Nephron (organoid): ENCODE data around the gene PSMD11.

Source experiments
- H3K27ac Mint-ChIP-seq, 3 experiments: 2 replicates each; pipeline ENCODE4 v1.8.0; 2020; ENCODE audit warnings: mixed read lengths in 3 of 3, mild to moderate bottlenecking in 2 of 3, moderate library complexity in 1 of 3
- H3K27me3 Mint-ChIP-seq: 2 replicates; pipeline ENCODE4 v1.8.0; 2021; ENCODE audit warnings: low read depth, mild to moderate bottlenecking, moderate library complexity, mixed read lengths
- H3K36me3 Mint-ChIP-seq: 2 replicates; pipeline ENCODE4 v1.8.0; 2020; ENCODE audit warnings: low read depth, mixed read lengths
- H3K4me1 Mint-ChIP-seq: 2 replicates; pipeline ENCODE4 v1.8.0; 2020; ENCODE audit warnings: mixed read lengths
- H3K4me3 Mint-ChIP-seq, 3 experiments: 2 replicates each; pipeline ENCODE4 v1.8.0; 2020; ENCODE audit warnings: mild to moderate bottlenecking in 3 of 3, mixed read lengths in 3 of 3, moderate library complexity in 2 of 3
- H3K9me3 Mint-ChIP-seq: 2 replicates; pipeline ENCODE4 v1.8.0; 2020; ENCODE audit warnings: mixed read lengths
- CTCF ChIP-seq, 3 experiments: fragments of 200-600 bp; sonication (generic); IDR thresholded peaks; one replicate each; pipeline ENCODE4 v1.5.0; 2021; ENCODE audit warnings: antibody characterized with exemption in 3 of 3; ENCODE audit not compliant: unreplicated experiment in 3 of 3

Gene PSMD11

GRCh38 chr17:32488604-32489180 is 44.4 kb downstream of the PSMD11 start:
- Mint-ChIP-seq H3K4me3 (peak overlapping the region; percentile 81 to 93 (median 89)), H3K36me3 (peaks cover 16% of the 10 kb centered on the region), H3K4me1 (peaks cover 65% of the 10 kb centered on the region), H3K27me3 (peaks cover 3% of the 10 kb centered on the region), H3K27ac (no peak overlapping the region), H3K9me3 (no peaks in the 10 kb centered on the region)
- no peak for TF ChIP-seq CTCF (IDR thresholded peaks at IDR 0.05; ENCODE audit: unreplicated experiment in 3 of 3)

GRCh38 chr17:32489320-32490100 is 45.2 kb downstream of the PSMD11 start:
- Mint-ChIP-seq H3K36me3 (peaks cover 16% of the 10 kb centered on the region), H3K27me3 (peaks cover 3% of the 10 kb centered on the region), H3K4me3 (peak overlapping the region; percentile 81 to 93 (median 89)), H3K4me1 (peaks cover 57% of the 10 kb centered on the region), H3K9me3 (no peaks in the 10 kb centered on the region), H3K27ac (no peak overlapping the region)
- TF ChIP-seq CTCF (IDR thresholded peaks at IDR 0.05; ENCODE audit: unreplicated experiment in 3 of 3), result no peak

- Mint-ChIP-seq H3K4me1 (peaks cover 57% of the 10 kb centered on the region), H3K4me3 (peak overlapping the region; percentile 21 to 93 (median 89)), H3K27me3 (peaks cover 3% of the 10 kb centered on the region), H3K27ac (no peak overlapping the region), H3K9me3 (no peaks in the 10 kb centered on the region), H3K36me3 (peaks cover 16% of the 10 kb centered on the region)
- TF ChIP-seq CTCF (IDR thresholded peaks at IDR 0.05; ENCODE audit: unreplicated experiment in 3 of 3), result no peak
Observed at GRCh38 chr17:32490101-32490482, 45.8 kb downstream of the PSMD11 start.

- H3K36me3 Mint-ChIP-seq, result peaks cover 16% of the 10 kb centered on the region
- H3K4me1 Mint-ChIP-seq, result peaks cover 58% of the 10 kb centered on the region
- peaks cover 3% of the 10 kb centered on the region for H3K27me3 Mint-ChIP-seq
- TF ChIP-seq CTCF (IDR thresholded peaks at IDR 0.05; ENCODE audit: unreplicated experiment in 3 of 3), result no peak
- H3K9me3 Mint-ChIP-seq, result no peaks in the 10 kb centered on the region
- H3K27ac Mint-ChIP-seq, result peak overlapping the region in 1 of 3 experiments; percentile 30
- peak overlapping the region in 2 of 3 experiments; percentile 46 to 66 for H3K4me3 Mint-ChIP-seq
Observed at GRCh38 chr17:32491371-32492263, 47.3 kb downstream of the PSMD11 start.

GRCh38 chr17:32492264-32492589 is 47.9 kb downstream of the PSMD11 start:
- H3K36me3 Mint-ChIP-seq, result peaks cover 16% of the 10 kb centered on the region
- peaks cover 58% of the 10 kb centered on the region for H3K4me1 Mint-ChIP-seq
- peak overlapping the region in 1 of 3 experiments; percentile 30 for H3K27ac Mint-ChIP-seq
- no peaks in the 10 kb centered on the region for H3K9me3 Mint-ChIP-seq
- TF ChIP-seq CTCF (IDR thresholded peaks at IDR 0.05; ENCODE audit: unreplicated experiment in 3 of 3), result no peak
- H3K27me3 Mint-ChIP-seq, result peaks cover 3% of the 10 kb centered on the region
- H3K4me3 Mint-ChIP-seq, result peak overlapping the region; percentile 26 to 66 (median 46)
